Heart right ventricle (tissue), 16 donors: ENCODE data around the gene HOXC12. TPM values are rescaled to one million over a fixed set of nuclear protein-coding genes. Genes with fewer than 3 reads are reported as not detected.

Source experiments
- ATAC-seq, 8 donors: fragments of 200-7000 bp; cut with Tn5 transposase; one replicate each; pipeline ENCODE4 v1.9.1; 2020; ENCODE audit warnings: mild to moderate bottlenecking in 8 of 8, moderate library complexity in 8 of 8, moderate number of reproducible peaks in 1 of 8
- DNase-seq, 2 donors: peaks; one replicate each; pipeline ENCODE4 v3.0.0-alpha.2; 2020
- H3K27ac ChIP-seq, 10 donors: fragments of 200-600 bp; sonication (generic) in 2 of 10; one replicate each; pipeline versions ENCODE4 v1.5.0 to v1.8.0; 2020 to 2022; ENCODE audit warnings: mild to moderate bottlenecking in 3 of 10
- H3K27me3 ChIP-seq, 7 donors: fragments of 200-600 bp; one replicate each; pipeline ENCODE4 v1.8.0; 2021 to 2022; ENCODE audit warnings: mild to moderate bottlenecking in 2 of 7
- H3K36me3 ChIP-seq, 9 donors: fragments of 200-600 bp; sonication (generic) in 1 of 9; one replicate each; pipeline versions ENCODE4 v1.5.0 to v1.8.0; 2020 to 2022; ENCODE audit warnings: mild to moderate bottlenecking in 2 of 9
- H3K4me1 ChIP-seq, 9 donors: fragments of 200-600 bp; sonication (generic) in 1 of 9; one replicate each; pipeline versions ENCODE4 v1.5.0 to v1.8.0; 2020 to 2022; ENCODE audit warnings: mild to moderate bottlenecking in 4 of 9
- H3K4me3 ChIP-seq, 10 donors: fragments of 200-600 bp; sonication (generic) in 2 of 10; one replicate each; pipeline versions ENCODE4 v1.5.0 to v1.8.0; 2020 to 2022; ENCODE audit warnings: mild to moderate bottlenecking in 7 of 10, moderate library complexity in 2 of 10
- H3K9me3 ChIP-seq, 11 donors: fragments of 200-600 bp in 10 of 11; sonication (generic) in 2 of 11; one replicate each; pipeline versions ENCODE4 v1.5.0 to v1.8.0; 2013 to 2022; ENCODE audit warnings: mild to moderate bottlenecking in 2 of 11, control low read depth in 1 of 11, moderate library complexity in 1 of 11
- CTCF ChIP-seq, 9 donors: fragments of 200-600 bp; sonication (generic) in 2 of 9; IDR thresholded peaks; one replicate each; pipeline versions ENCODE4 v1.5.0 to v1.8.0; 2021 to 2022; ENCODE audit warnings: antibody characterized with exemption in 9 of 9, mild to moderate bottlenecking in 5 of 9, moderate library complexity in 1 of 9
- WGBS, 2 donors: extraction: QIAGEN DNeasy Blood & Tissue Kit; methylation state at CpG; one replicate each; pipeline ENCODE4 v1.1.7; 2013; ENCODE audit warnings: inconsistent platforms in 1 of 2; 5-methylcytosine and 5-hydroxymethylcytosine counted together
- intact Hi-C, 10 donors: fragments of 100-400 bp; cut with DNase I; formaldehyde crosslinking; loops; one replicate each; pipeline versions ENCODE4 v1.11.1 to v1.14.2; 2022
- polyA plus RNA-seq, 2 donors: library from polyadenylated mRNA; stranded (reverse); fragments of 200-250 nt; gene quantifications; one replicate each; pipeline ENCODE4 v1.2.3, GENCODE V29; 2013
- total RNA-seq, 10 donors: library from RNA; stranded (reverse); fragmentation: NEBNext Ultra II Directional in 3 of 10; extraction: Animal tissue kit (Norgen Biotek cat#: 25700) in 3 of 10; gene quantifications; one replicate each; pipeline versions ENCODE4 v1.2.1 to v1.2.4, GENCODE V29; 2021 to 2023
- donor health status: Arrhythmogenic right ventricular cardiomyopathy.
- donor health status: ischemic (EF 13 %, LVEDD 7.1; RV severe dilation, severe dysfunction).
- donor health status: healthy with polysubstance abuse.
- donor health status: DM: no; HTN: yes; CAD: no.
- donor health status: DM: no; HTN: no; CAD: no.
- donor health status: ischemic (EF 25% LVEDD 6.9; RV normal size, moderate dysfunction).
- donor health status: ischemic (EF 25% LVEDD 5.7; RV mildly dilated, moderate dysfunction).
- donor health status: healthy.
- donor health status: DM: yes; HTN: yes; CAD: no.
- donor health status: Ischemic cardiomyopathy.
- donor health status: ischemic (EF 35%, LVEDD 5.7; RV mildly dilated, moderate dysfunction).
- donor health status: nonischemic (EF 11% LVEDD 7.7; RV severe dilation, severe dysfunction).
- donor health status: DM: yes; HTN: yes; CAD: no.
- donor health status: PGD.
- donor health status: ischemic (EF 29% LVEDD 5.4; RV normal size, mild dysfunction).
- donor health status: nonischemic (EF 23%, LVEDD 6.1; RV moderate dilation, normal function).

HOXC12 gene
- total and polyA plus RNA-seq, 12 donors, result not detected

- Histone ChIP-seq H3K27ac (no peak overlapping the region), H3K4me3 (no peak overlapping the region), H3K36me3 (no peaks in the 10 kb centered on the region), H3K9me3 (no peaks in the 10 kb centered on the region), H3K27me3 (peaks cover 19 to 100% (median 100%) of the 10 kb centered on the region in 7 donors), H3K4me1 (peaks cover 0 to 13% (median 6%) of the 10 kb centered on the region in 9 donors)
- no peak for DNase-seq
- WGBS, 2 donors, result 29 to 34% methylated on average over 4 of the region's 4 CpGs
- no peak for TF ChIP-seq CTCF (IDR thresholded peaks at IDR 0.05)
- no peak for ATAC-seq
- intact Hi-C loops, result no loop called here
Observed at GRCh38 chr12:53931844-53932581, 22.7 kb upstream of the HOXC12 start.

GRCh38 chr12:53932915-53933314 is 21.8 kb upstream of the HOXC12 start:
- Histone ChIP-seq H3K4me1 (peaks cover 0 to 12% (median 4%) of the 10 kb centered on the region in 9 donors), H3K27me3 (peaks cover 18 to 100% (median 100%) of the 10 kb centered on the region in 7 donors), H3K36me3 (no peaks in the 10 kb centered on the region), H3K27ac (no peak overlapping the region), H3K4me3 (no peak overlapping the region), H3K9me3 (no peaks in the 10 kb centered on the region)
- ATAC-seq (no peak), DNase-seq (no peak)
- intact Hi-C loops, result no loop called here
- 41 to 43% methylated on average over 4 of the region's 4 CpGs for WGBS, 2 donors
- no peak for TF ChIP-seq CTCF (IDR thresholded peaks at IDR 0.05)

GRCh38 chr12:53935383-53936341 is 19.0 kb upstream of the HOXC12 start:
- H3K4me1 ChIP-seq, result peaks cover 0 to 14% (median 8%) of the 10 kb centered on the region in 9 donors
- no peaks in the 10 kb centered on the region for H3K36me3 ChIP-seq
- no peak overlapping the region for H3K27ac ChIP-seq
- no peak for DNase-seq
- H3K4me3 ChIP-seq, result peak overlapping the region in 4 of 10 donors; percentile 5 to 32 (median 14)
- intact Hi-C loops, result no loop called here
- no peak for ATAC-seq
- H3K9me3 ChIP-seq, result no peaks in the 10 kb centered on the region
- peaks cover 37 to 100% (median 100%) of the 10 kb centered on the region in 7 donors for H3K27me3 ChIP-seq
- TF ChIP-seq CTCF (IDR thresholded peaks at IDR 0.05), result no peak
- 3 to 5% methylated on average over 49 of the region's 49 CpGs for WGBS, 2 donors

- WGBS, 2 donors, result 7 to 10% methylated on average over 12 of the region's 12 CpGs
- no peak for DNase-seq
- intact Hi-C loops, result no loop called here
- Histone ChIP-seq H3K36me3 (no peaks in the 10 kb centered on the region), H3K27me3 (peaks cover 38 to 100% (median 100%) of the 10 kb centered on the region in 7 donors), H3K9me3 (no peaks in the 10 kb centered on the region), H3K4me3 (no peak overlapping the region), H3K4me1 (peaks cover 0 to 14% (median 8%) of the 10 kb centered on the region in 9 donors), H3K27ac (no peak overlapping the region)
- TF ChIP-seq CTCF (IDR thresholded peaks at IDR 0.05), result no peak
- no peak for ATAC-seq
Observed at GRCh38 chr12:53937099-53937498, 17.6 kb upstream of the HOXC12 start.
